Astrocyte of the cerebellum (primary cell): Measurements from ENCODE around the gene FAM210B.

Experiments used
- DNase-seq: peaks from one replicate; pipeline ENCODE4 v3.0.0-alpha.2; 2011; ENCODE audit warnings: low read depth
- H3K4me3 ChIP-seq: 2 replicates; pipeline ENCODE4 v1.5.1; 2011; ENCODE audit warnings: mild to moderate bottlenecking, low read depth, low read length, moderate library complexity
- CTCF ChIP-seq: IDR thresholded peaks from 2 replicates; pipeline ENCODE4 v1.5.1; 2012; ENCODE audit warnings: low read length, low read depth, moderate library complexity, mild to moderate bottlenecking; ENCODE audit errors: missing control alignments
- in situ Hi-C: cut with HindIII; loops from 2 replicates; pipeline ENCODE4 v1.10.0; 2017; ENCODE audit warnings: low sequenced_read_pairs

FAM210B gene

DNA sequence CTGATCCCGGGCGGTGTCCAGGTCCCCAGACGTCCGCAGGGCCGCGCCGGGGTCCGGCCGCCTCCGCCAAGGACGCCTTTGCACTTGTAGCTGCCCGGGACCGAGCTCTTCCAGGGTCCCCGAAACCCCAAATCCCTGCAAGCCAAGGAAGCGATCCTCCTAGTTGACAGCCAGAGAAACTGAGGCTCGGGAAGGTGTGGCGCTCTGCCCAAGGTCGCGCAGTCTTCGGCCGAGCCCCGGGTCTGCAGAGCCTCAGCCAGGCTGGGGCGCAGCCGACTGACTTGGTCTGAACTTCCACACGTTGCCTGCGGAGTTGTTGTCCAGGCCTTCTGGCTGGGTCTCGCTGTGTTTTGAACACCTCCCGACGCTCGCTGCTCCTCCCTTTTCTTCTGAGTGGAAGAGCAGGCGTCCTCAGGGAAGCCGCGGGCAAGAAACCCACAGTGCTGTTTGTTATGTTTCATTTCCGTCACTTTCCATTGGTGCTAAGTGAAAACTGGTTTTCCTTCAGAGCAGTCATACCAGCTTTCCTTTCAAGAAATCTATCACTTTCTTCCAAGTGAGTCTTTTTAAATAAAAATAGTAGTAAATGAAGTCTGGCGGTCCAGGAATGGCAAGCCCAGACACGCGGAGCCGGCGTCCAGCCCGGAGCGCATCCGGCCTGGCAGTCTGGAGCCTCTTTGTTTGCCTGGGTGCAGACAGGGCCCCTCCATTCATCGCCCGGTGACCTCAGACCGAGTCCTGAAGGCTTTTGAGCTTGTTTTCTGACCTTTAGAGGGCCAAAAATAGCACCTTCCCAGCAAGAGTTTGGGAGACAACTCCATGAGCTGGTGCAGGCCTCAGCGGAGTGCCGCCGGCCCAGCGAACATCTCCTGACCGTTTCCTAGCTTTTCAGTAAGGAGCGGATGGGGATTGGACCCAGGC lies 698 bp downstream of the FAM210B start:
- peak; percentile 45 for DNase-seq
- in situ Hi-C loops = no loop called here

GRCh38 chr20:56360133-56360907 lies 1.5 kb downstream of the FAM210B start:
- TF ChIP-seq CTCF = no peak
- in situ Hi-C loops = no loop called here
- peak overlapping the region; percentile 86 for H3K4me3 ChIP-seq
- no peak for DNase-seq

More for the DNA sequence above, 698 bp downstream of the FAM210B start:
- H3K4me3 ChIP-seq = peak overlapping the region; percentile 86
- no peak for TF ChIP-seq CTCF

DNA sequence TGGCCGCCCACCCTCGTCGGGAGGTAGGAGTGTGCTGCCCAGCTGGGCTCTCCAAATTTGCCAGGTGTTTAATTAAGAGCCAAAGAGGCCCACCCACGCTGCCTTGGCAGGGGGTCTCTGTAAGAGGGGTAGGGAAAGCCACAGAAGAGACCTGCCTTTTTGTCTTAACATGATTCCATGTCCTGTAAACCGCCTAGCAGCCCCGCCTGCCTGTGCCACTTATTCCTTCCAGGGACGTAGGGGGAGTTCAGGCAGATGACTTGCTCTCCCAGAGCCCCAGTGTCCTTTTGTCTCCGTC lies 2.1 kb downstream of the FAM210B start:
- in situ Hi-C loops = no loop called here
- no peak overlapping the region for H3K4me3 ChIP-seq
- no peak for DNase-seq
- no peak for TF ChIP-seq CTCF

DNA sequence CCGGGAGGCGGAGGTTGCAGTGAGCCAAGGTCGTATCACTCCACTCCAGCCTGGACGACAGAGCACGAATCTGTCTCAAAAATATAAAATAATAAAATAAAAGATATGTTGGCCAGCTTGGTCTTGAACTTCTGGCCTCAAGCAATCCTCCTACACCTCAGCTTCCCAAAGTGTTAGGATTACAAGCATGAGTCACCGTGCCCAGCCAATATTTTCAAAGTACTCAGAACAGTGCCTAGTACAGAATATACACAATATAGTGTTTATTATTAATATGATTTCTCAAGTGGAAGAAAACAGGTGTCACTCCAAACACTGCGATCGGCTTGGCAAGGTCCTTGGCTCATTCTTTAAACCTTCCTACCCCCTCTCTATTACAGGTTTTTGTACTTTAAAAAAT lies 3.1 kb downstream of the FAM210B start:
- DNase-seq = no peak
- in situ Hi-C loops = no loop called here
- TF ChIP-seq CTCF = no peak
- no peak overlapping the region for H3K4me3 ChIP-seq

- no peak for DNase-seq
- in situ Hi-C loops = no loop called here
- TF ChIP-seq CTCF = no peak
- H3K4me3 ChIP-seq = no peak overlapping the region
Observed at GRCh38 chr20:56362833-56363413, 4.1 kb downstream of the FAM210B start.

GRCh38 chr20:56363491-56363890 lies 4.7 kb downstream of the FAM210B start:
- no peak for DNase-seq
- H3K4me3 ChIP-seq = no peak overlapping the region
- TF ChIP-seq CTCF = no peak
- in situ Hi-C loops = no loop called here
